Activated CD4-positive, alpha-beta T cell treated with anti-CD3 and anti-CD28 coated beads, Interleukin-2, amount 10 ng/mL, durations not matched to agents 7 days and 5 days (primary cell): ENCODE data around the gene AKAP13. TPM values are rescaled to one million over a fixed set of nuclear protein-coding genes. Genes with fewer than 3 reads are reported as not detected.
"Not testable (repeated sequence)": the region's sequence is repeated elsewhere in the genome, so short reads cannot be mapped to it uniquely, and the experiment has no call there.

Experiments used
- CTCF ChIA-PET: fragments of 350-600 bp; sonication (Branson Sonifier 250); formaldehyde crosslinking; loops from one replicate; lab custom pipeline; 2021; ENCODE audit warnings: antibody characterized with exemption; lab: Charles Lee
- POLR2A ChIA-PET: fragments of 350-600 bp; sonication (Branson Sonifier 250); formaldehyde crosslinking; loops from one replicate; lab custom pipeline; 2021; ENCODE audit warnings: antibody characterized with exemption; lab: Charles Lee
- DNase-seq: peaks from one replicate; pipeline ENCODE4 v3.0.0-alpha.2; 2020
- H3K27ac Mint-ChIP-seq: one replicate; pipeline ENCODE4 v1.8.0; 2021; ENCODE audit warnings: mild to moderate bottlenecking, moderate library complexity, mixed read lengths
- H3K27me3 Mint-ChIP-seq: one replicate; pipeline ENCODE4 v1.8.0; 2021; ENCODE audit warnings: mixed read lengths
- H3K36me3 Mint-ChIP-seq: one replicate; pipeline ENCODE4 v1.8.0; 2021; ENCODE audit warnings: low read depth, mixed read lengths
- H3K4me1 Mint-ChIP-seq: one replicate; pipeline ENCODE4 v1.8.0; 2021; ENCODE audit warnings: mixed read lengths
- H3K4me3 Mint-ChIP-seq: one replicate; pipeline ENCODE4 v1.8.0; 2021; ENCODE audit warnings: mild to moderate bottlenecking, moderate library complexity, mixed read lengths
- H3K9me3 Mint-ChIP-seq: one replicate; pipeline ENCODE4 v1.8.0; 2021; ENCODE audit warnings: mixed read lengths
- total RNA-seq, 2 experiments: library from RNA; stranded (reverse); gene quantifications; one replicate each; pipeline ENCODE4 v1.2.3, GENCODE V29; 2021

The AKAP13 gene
- total RNA-seq, 2 experiments from 2014 or later, result 152 to 181 TPM

DNA sequence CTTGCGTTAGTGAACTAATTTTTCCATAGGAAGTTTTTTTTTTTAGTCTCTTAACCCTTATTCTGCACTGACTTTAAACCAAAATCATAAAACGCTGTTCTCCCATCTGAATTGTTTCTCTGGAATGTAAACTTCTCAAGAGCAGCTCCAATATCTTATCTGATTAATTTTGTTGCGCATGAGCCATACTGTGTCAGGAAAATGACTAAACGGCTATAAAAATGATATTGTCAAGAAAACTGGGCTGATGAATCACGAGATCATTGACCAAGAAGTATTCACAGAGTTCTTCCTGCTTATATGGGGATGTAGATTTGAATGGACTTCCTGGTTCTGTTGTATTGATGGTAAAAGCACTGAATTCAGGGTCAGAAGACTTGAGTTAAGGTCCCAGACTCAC lies 37.0 kb upstream of the AKAP13 start:
- H3K36me3 Mint-ChIP-seq, H3K27me3 Mint-ChIP-seq, POLR2A ChIA-PET, DNase-seq, H3K27ac Mint-ChIP-seq, H3K4me3 Mint-ChIP-seq, H3K9me3 Mint-ChIP-seq: not testable (repeated sequence)
- peaks cover 12% of the 10 kb centered on the region for H3K4me1 Mint-ChIP-seq
- CTCF ChIA-PET, result interaction anchor here (0.8 kb wide), 1 partner anchor 13 kb away, joined by 3 read pairs; no protein-coding TSS in a partner anchor

DNA sequence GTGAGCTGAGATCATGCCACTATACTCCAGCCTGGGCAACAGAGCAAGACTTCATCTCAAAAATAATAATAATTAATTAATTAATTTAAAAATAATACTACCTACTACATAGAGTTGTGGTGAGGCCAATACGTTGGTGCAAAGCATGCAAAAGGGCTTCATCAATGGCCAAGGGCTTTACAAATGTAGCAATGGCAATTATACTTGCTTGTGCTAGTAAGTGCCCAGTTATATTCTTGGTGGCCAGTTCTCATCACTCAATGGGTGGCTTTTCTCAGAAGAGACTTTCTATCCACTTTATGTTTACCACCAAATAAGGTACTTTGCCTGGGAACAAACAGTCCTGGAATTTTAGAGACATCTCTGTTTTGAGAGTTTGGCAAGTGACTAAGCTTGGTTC lies 36.2 kb upstream of the AKAP13 start:
- POLR2A ChIA-PET, H3K36me3 Mint-ChIP-seq, H3K9me3 Mint-ChIP-seq, DNase-seq, H3K27me3 Mint-ChIP-seq, H3K27ac Mint-ChIP-seq, H3K4me3 Mint-ChIP-seq: not testable (repeated sequence)
- peaks cover 14% of the 10 kb centered on the region for H3K4me1 Mint-ChIP-seq
- CTCF ChIA-PET, result interaction anchor here (0.8 kb wide), 1 partner anchor 13 kb away, joined by 3 read pairs; no protein-coding TSS in a partner anchor

GRCh38 chr15:85344653-85345114 lies 35.7 kb upstream of the AKAP13 start:
- DNase-seq, H3K27me3 Mint-ChIP-seq, H3K36me3 Mint-ChIP-seq, H3K4me3 Mint-ChIP-seq, CTCF ChIA-PET, H3K9me3 Mint-ChIP-seq, POLR2A ChIA-PET, H3K27ac Mint-ChIP-seq: not testable (repeated sequence)
- peaks cover 14% of the 10 kb centered on the region for H3K4me1 Mint-ChIP-seq

GRCh38 chr15:85345196-85345918 lies 35.0 kb upstream of the AKAP13 start:
- H3K27ac Mint-ChIP-seq, POLR2A ChIA-PET, DNase-seq, H3K27me3 Mint-ChIP-seq, H3K36me3 Mint-ChIP-seq, H3K4me3 Mint-ChIP-seq, CTCF ChIA-PET, H3K9me3 Mint-ChIP-seq: not testable (repeated sequence)
- peaks cover 14% of the 10 kb centered on the region for H3K4me1 Mint-ChIP-seq

DNA sequence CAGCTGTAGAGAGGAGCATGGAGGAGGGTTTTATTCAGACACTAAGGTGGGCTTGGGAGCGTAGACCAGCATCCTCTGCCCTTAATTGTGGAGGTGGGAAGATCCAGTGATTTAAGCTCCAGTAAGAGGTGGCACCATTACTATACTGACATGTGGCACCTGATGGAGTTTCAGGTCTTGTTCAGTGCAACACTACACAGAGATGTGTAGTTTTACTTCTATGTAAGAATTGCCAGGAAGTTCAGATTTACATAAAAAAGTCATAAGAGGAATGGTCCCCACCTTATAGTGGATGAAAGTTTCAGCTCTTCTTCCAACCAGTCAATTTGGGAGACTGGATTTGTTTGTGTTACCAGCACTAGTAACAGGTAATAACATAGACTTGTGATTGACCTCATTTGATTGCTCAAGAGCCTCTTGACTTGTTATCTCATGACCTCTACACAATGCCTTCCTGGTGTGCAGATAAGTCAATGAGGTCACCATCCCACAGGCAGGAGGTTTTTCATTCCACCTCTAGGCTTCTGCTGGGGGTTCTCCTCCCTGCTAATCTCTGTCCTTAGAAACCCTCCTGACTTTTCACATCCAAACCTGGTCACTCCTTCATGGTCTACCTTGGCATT lies 33.8 kb upstream of the AKAP13 start:
- peaks cover 14% of the 10 kb centered on the region for H3K4me1 Mint-ChIP-seq
- DNase-seq, H3K4me3 Mint-ChIP-seq, H3K27me3 Mint-ChIP-seq, H3K36me3 Mint-ChIP-seq, H3K9me3 Mint-ChIP-seq, POLR2A ChIA-PET, H3K27ac Mint-ChIP-seq: not testable (repeated sequence)
- CTCF ChIA-PET, result interaction anchor here (1.0 kb wide), 1 partner anchor 48 kb away, joined by 3 read pairs; no protein-coding TSS in a partner anchor

- CTCF ChIA-PET, H3K36me3 Mint-ChIP-seq, POLR2A ChIA-PET: not testable (repeated sequence)
Observed at GRCh38 chr15:85347264-85348047, 32.9 kb upstream of the AKAP13 start.

GRCh38 chr15:85348048-85348766 lies 32.2 kb upstream of the AKAP13 start:
- H3K27ac Mint-ChIP-seq, H3K4me3 Mint-ChIP-seq, POLR2A ChIA-PET: not testable (repeated sequence)

More at GRCh38 chr15:85347264-85348047, 32.9 kb upstream of the AKAP13 start:
- not testable (repeated sequence) for H3K9me3 Mint-ChIP-seq, H3K4me3 Mint-ChIP-seq, DNase-seq, H3K27ac Mint-ChIP-seq, H3K27me3 Mint-ChIP-seq
- peaks cover 14% of the 10 kb centered on the region for H3K4me1 Mint-ChIP-seq

DNA sequence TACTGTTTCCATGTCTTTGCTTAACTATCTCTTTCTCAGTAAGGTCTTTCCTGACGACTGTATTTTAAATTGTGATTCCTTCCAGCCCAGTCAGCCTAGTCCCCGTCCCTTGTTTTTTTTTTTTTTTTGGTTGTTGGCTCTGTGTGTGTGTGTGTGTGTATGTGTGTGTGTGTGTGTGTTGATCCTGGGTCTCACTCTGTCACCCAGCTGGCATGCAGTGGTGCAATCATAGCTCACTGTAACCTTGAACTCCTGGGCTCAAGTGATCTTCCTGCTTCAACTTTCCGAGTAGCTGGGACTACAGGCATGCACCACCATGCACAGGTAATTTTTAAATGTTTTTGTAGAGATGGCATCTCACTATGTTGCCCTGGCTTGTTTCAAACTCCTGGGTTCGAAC lies 31.3 kb upstream of the AKAP13 start:
- DNase-seq, H3K36me3 Mint-ChIP-seq, POLR2A ChIA-PET, H3K27ac Mint-ChIP-seq, H3K9me3 Mint-ChIP-seq, H3K27me3 Mint-ChIP-seq, H3K4me3 Mint-ChIP-seq, CTCF ChIA-PET: not testable (repeated sequence)
- H3K4me1 Mint-ChIP-seq, result peaks cover 14% of the 10 kb centered on the region

More at GRCh38 chr15:85348048-85348766, 32.2 kb upstream of the AKAP13 start:
- H3K9me3 Mint-ChIP-seq, H3K36me3 Mint-ChIP-seq, H3K27me3 Mint-ChIP-seq, DNase-seq, CTCF ChIA-PET: not testable (repeated sequence)
- H3K4me1 Mint-ChIP-seq, result peaks cover 14% of the 10 kb centered on the region

DNA sequence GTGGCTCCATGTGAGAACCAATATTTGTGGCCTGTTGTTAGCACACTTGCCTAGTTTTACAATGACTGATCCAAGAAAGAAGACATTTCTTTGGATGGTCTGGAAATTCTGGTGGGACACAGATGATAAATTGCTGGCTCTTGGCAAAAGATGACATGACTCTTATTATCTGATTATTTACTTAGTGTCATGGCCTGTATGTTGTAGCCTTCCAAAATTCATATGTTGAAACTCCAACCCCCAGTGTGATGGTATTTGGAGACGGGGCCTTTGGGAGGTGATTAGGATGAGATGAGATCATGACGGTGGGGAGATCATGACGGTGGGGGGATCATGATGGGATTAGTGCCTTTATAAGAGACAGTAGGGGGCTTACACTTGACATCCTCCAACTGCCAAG lies 30.0 kb upstream of the AKAP13 start:
- Mint-ChIP-seq H3K27me3 (peaks cover 5% of the 10 kb centered on the region), H3K9me3 (no peaks in the 10 kb centered on the region), H3K4me1 (peaks cover 14% of the 10 kb centered on the region), H3K36me3 (peaks cover 2% of the 10 kb centered on the region), H3K4me3 (no peak overlapping the region), H3K27ac (no peak overlapping the region)
- CTCF ChIA-PET, result no interaction called here
- POLR2A ChIA-PET, result no interaction called here
- DNase-seq, result no peak

GRCh38 chr15:85351501-85351900 lies 28.9 kb upstream of the AKAP13 start:
- POLR2A ChIA-PET, H3K4me3 Mint-ChIP-seq, DNase-seq, H3K27ac Mint-ChIP-seq, H3K36me3 Mint-ChIP-seq, H3K9me3 Mint-ChIP-seq, H3K27me3 Mint-ChIP-seq: not testable (repeated sequence)
- CTCF ChIA-PET, result interaction anchor here (0.6 to 0.7 kb wide), 2 partner anchors 1389 to 1466 kb away, joined by 3 to 5 read pairs; no protein-coding TSS in a partner anchor
- peaks cover 10% of the 10 kb centered on the region for H3K4me1 Mint-ChIP-seq

GRCh38 chr15:85351965-85352364 lies 28.4 kb upstream of the AKAP13 start:
- POLR2A ChIA-PET, result no interaction called here
- peaks cover 10% of the 10 kb centered on the region for H3K4me1 Mint-ChIP-seq
- no peak overlapping the region for H3K4me3 Mint-ChIP-seq
- no peaks in the 10 kb centered on the region for H3K9me3 Mint-ChIP-seq
- CTCF ChIA-PET, result interaction anchor here (0.7 kb wide), 1 partner anchor 1466 kb away, joined by 5 read pairs; no protein-coding TSS in a partner anchor
- DNase-seq, result no peak
- H3K27ac Mint-ChIP-seq, result no peak overlapping the region
- H3K36me3 Mint-ChIP-seq, result peaks cover 2% of the 10 kb centered on the region
- H3K27me3 Mint-ChIP-seq, result peaks cover 5% of the 10 kb centered on the region

DNA sequence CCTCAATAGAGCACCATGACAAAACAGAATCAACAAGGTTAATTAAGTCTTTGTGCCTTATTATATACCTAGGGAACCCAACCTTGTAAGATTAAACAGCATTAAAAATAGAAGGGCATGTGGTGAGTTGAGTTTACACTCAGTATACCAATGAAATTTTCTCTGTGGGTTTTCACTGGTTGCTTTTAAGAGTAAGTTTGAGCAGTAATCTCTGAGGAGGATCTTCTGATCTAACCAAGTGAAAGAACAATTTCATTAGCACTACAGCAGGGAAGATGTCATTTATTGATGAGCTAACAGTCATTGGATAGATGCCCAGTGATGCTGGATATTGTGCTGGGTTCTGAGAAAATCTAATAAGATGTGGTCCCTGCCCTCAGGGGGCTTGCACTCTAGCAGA lies 26.9 kb upstream of the AKAP13 start:
- peaks cover 2% of the 10 kb centered on the region for H3K36me3 Mint-ChIP-seq
- ChIA-PET CTCF (interaction anchor here (0.6 to 0.9 kb wide), 2 partner anchors 23 to 71 kb away, joined by 3 read pairs; no protein-coding TSS in a partner anchor), POLR2A (no interaction called here)
- H3K27me3 Mint-ChIP-seq, result peaks cover 5% of the 10 kb centered on the region
- no peak for DNase-seq
- H3K4me3 Mint-ChIP-seq, result no peak overlapping the region
- H3K4me1 Mint-ChIP-seq, result peaks cover 14% of the 10 kb centered on the region
- H3K9me3 Mint-ChIP-seq, result no peaks in the 10 kb centered on the region
- H3K27ac Mint-ChIP-seq, result no peak overlapping the region
